GM10847 (cell line): ENCODE results near the gene DCBLD2.

ENCODE experiments used
- POLR2A ChIP-seq: IDR thresholded peaks from 2 replicates; pipeline ENCODE4 v1.6.1; 2011; ENCODE audit not compliant: insufficient read length; ENCODE audit errors: extremely low read depth

Gene DCBLD2

DNA sequence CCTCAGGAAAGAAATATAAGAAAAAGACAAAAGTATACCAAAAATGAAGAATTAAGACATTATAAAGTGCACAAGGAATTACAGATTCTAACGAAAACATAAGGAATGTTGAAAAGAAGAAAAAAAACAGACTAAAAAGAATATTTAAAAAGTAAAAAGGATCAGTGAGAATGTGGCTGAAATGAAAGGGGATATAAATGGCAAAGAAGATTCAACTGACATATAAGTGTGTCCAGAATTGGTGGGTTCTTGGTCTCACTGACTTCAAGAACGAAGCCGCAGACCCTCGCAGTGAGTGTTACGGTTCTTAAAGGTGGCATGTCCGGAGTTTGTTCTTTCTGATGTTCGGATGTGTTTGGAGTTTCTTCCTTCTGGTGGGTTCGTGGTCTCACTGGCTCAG is 44.8 kb downstream of the DCBLD2 start:
- no peak for TF ChIP-seq POLR2A

DNA sequence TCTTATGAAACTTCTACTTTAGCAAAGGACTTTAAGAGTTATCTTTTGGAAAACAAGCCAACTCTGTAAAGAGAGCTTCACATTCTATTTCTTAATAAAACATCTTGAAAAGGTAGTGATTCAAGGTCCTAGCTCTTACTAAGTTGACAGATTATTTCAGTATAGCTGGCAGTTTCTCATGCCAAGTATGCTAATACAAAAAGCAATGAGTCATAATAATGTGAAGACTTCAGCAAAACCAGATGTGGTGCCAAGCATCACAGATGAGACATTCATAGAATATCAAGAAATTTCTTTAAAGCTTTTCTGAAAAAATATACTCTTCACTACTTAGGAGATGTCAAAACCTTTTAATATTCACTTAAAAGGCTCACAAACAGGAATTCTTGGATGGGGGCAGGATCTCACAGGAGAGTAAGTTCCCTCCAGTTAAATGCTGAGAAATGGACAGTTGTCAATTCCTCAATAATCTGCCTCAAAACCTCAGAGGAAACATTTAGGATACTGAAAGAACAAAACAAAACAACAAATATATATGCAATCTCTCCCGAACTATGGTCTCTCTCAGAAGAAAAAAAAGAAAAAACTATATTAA is 45.6 kb downstream of the DCBLD2 start:
- no peak for TF ChIP-seq POLR2A

DNA sequence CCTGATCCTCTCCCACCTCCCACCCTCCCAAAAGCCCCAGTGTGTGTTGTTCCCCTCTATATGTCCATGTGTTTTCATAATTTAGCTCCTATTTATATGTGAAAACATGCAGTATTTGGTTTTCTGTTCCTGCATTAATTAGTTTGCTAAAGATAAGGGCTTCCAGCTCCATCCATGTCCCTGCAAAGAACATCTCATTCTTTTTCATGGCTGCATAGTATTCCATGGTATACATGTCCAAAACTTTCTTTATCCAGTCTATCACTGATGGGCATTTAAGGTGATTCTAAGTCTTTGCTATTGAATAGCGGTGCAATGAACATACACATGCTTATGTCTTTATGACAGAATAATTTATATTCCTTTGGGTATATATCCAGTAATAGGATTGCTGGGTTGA is 53.4 kb downstream of the DCBLD2 start:
- no peak for TF ChIP-seq POLR2A

DNA sequence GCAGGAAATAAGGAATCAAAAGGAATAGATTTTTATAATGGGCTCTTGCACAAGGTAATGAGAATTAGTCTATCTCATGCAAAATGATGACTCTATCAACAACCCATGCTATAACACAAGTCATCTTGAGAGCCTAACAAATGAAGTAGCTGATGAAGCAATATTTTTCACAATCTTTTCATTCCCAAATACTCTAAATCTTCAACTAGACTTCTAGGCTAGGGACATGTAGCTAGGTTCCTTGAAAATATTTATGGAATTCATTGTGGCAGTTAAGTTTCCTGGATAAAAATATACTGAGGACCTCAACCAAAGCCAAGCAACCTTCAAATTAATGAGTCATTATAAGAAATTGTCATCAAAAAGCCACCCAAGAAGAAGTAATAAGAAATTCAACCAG is 55.4 kb downstream of the DCBLD2 start:
- no peak for TF ChIP-seq POLR2A

DNA sequence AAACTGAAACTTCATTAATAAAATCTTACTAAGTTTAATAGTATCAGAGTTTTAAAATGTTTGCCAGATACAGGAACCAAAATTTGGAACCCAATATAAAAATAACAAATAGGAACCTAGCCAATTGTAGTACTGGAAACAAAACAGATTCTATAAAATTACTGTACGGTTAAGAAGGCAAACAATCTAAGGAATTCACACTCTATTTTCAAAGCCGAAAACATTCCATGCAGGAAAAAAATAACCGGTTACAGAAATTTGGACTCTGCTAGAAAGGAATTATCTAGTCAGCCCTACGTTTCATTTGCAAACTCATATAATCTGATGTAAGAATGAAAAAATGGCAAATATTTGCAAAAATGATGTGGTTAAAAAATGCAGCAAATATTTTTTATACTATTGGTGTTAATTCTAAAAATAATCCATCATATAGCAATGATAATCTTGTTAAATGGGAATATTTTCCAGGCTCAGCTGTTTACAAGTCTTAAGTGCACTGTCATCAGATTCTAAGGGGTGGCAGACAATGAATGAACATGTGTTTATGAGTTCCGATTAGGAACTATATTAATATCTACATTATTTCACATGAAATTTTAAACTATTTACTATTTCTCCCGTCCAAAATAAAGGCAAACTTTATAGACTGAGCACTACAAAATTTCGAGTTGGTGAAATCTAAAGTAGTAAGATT is 58.1 kb downstream of the DCBLD2 start:
- no peak for TF ChIP-seq POLR2A

DNA sequence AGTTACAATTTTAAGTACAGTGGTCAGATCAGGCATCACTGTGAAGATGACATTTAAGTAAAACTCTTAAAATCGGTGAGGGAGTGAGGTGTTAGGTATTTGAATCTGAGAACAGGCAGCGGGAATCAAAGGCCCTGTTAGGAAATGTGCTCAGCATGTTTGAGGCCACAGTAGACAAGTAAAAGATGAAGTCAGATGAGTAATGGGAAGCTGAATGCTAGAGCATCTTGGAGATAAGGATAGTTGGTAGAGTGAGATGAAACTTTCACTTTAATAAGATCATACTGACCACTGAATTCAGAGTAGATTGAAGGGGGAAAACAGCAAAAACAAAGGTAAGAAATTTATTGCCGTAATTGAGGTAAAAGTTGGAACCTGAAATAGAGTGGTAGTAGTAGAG is 61.6 kb downstream of the DCBLD2 start:
- TF ChIP-seq POLR2A = no peak

DNA sequence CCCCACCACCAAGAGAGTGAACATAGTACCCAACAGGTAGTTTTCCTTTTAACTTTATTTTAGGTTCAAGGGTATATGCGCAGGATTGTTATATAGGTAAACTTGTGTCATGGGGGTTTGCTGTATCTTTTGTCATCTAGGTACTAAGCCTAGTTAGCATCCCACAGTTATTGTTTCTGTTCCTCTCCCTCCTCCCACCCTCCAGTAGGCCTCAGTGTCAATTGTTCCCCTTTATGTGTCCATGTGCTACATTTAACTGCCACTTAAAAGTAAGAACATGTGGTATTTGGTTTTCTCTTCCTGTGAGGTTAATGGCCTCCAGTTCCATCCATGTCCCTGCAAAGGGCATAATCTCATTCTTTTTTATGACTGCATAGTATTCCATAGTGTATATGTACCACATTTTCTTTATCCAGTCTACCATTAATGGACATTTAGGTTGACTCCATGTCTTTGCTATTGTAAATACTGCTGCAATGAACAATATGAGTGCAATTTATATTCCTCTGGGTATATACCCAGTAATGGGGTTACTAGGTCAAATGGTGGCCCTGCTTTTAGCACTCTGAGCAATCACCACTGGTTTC is 72.2 kb downstream of the DCBLD2 start:
- no peak for TF ChIP-seq POLR2A

DNA sequence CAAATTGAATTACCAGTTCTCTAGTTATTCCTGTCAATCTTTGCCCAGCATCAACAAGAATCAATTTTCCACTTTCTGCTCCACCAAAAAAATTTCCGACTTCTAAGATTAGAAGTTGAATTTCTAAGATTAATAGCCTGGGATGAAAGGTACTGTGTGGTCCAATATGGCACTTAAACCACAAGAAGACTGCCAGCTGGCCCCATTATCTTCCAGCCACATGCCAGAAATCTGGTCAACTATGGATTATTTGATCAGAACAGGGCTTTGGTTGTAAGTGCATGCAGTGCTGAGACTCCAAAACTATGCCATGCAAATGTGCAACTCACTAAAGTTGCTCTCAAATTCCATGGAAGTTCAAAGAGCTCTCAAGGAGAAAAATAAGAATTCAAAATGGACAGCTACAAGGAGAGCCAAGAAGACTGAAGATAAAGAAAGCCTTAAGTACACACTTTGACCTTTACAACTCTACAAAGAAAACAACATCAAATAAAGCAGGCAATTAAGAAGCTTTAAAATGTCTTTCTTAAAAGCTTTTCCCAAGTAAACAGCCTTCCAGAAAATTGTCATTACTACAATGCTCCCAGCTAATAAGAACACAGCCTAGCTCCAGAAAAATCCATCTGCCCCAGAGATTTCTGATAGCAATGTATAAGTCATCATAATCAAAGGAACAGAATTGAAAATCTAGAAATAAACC is 74.1 kb downstream of the DCBLD2 start:
- no peak for TF ChIP-seq POLR2A

DNA sequence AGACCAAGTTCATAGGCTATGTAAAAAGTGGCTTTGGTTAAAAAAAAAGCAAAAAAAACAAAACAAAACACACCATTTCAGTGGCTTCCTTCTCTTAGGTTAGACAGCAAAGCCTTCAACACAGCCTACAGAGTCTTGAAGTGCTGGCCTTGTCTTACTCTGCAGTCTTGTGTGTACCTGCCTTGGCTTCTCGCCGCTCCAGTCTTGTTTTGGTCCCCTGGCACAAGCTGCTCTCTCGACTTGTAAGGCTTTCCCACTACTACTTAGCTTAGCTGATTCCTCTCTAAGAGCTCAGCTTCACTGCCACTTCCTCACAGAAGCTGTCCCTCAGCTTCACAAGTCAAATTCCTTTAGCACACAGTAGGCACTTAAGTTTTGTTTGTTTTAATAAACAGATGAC is 75.4 kb downstream of the DCBLD2 start:
- TF ChIP-seq POLR2A = no peak

DNA sequence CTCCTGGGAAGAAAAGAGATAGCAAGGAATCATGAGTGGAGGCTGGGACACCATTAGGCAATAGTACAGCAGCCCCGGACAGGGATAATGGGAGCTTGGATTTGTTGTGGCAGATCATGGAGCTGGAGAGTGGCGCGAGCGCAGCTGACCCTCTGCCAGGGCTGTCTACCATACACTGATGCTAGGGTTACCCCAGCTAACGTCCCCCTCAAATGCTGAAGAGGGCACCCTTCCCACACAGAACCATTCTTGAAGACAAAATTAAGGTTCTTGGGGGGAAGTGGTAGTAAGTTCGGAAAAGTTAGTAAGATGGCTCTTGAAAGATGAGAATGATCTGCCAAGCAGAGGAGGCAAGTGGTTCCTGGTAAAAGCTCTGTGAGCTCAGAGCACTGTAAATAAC is 77.2 kb downstream of the DCBLD2 start:
- no peak for TF ChIP-seq POLR2A

DNA sequence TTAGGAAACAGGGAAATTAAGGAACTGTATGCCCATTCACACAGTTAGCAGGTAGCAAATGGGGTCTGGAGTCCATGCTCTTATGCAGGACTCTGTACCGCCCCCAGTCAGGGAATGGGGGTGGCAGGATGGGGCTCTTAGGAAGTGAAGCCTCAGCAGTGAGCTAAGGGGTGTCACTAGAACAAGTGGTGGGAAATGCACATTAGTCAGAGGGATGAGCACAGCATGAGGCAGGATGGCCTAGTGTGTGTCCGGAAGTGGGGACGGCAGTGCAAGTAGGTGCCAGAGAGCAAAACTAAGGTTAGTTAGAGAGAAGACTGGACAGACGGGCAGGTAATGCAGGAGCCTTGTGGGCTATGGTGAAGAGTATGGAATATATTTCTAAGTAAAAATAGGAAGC is 77.7 kb downstream of the DCBLD2 start:
- no peak for TF ChIP-seq POLR2A

DNA sequence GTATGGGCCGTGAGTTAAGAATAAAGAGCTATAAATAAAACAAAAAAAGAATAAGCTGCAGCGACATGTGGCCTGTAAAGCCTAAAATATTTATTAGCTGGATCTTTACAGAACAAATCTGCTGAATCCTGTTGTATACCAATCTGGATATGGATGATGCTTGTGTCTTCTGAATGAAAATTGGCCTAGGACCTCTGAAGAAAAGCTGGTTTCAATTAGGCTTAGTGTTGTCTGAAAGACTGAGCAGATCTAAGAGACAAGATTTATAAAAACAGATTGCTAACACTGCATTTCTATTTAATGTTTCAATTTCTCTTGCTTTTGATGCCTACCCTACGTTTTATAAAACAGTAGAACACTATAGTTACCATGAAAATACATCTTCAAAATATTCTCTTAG is 80.4 kb downstream of the DCBLD2 start:
- TF ChIP-seq POLR2A = no peak

DNA sequence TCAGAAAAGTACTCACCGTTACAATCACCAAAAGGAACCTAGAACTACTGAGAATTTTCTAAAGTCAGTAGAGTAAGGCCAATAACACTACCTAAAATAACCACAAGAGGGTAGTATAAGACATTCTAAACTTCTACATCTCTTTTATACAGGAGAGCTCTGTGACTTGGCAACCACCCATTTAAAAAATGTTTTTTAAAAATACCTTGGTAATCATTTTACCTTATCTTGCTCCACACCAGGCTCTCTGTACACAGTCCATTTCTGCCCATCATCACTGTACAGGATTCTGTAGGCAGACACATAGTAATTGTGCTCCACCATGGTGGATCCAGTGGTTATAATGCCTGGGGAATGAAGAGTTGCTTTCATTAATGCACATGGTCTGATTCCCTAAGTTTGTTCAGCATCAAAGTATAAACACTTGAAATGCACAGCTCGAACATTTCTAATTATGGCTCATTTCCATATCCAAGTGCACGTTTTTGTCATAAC is 83.9 kb downstream of the DCBLD2 start:
- no peak for TF ChIP-seq POLR2A

DNA sequence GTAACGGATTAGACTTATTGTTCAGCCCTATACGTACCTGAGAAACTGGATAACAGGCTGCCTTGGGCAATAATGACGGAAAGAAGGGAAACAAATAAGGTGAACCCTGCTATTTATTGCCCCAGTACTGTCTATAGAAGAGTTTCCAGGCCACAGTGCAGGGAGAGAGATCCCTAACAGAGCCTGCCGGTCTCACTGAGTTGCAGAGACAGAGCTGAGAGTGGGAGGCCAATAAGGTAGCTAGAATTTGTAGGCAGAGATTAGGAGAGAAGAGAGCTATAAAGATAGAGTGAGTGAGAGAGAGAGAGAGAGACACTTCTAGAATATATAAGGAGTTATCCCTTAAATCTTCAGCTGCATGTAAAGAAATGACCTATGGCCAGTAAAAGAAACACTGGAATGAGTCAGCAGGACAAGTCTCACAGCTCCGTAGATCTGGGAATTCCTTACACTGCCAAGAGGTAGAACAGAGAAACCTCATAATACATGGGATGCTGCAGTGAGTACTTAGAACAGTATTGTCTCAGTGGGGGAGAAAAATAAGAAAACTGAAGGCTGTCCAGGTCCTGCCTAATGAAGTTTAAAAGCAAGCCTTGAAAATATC is 86.6 kb downstream of the DCBLD2 start:
- TF ChIP-seq POLR2A = no peak

DNA sequence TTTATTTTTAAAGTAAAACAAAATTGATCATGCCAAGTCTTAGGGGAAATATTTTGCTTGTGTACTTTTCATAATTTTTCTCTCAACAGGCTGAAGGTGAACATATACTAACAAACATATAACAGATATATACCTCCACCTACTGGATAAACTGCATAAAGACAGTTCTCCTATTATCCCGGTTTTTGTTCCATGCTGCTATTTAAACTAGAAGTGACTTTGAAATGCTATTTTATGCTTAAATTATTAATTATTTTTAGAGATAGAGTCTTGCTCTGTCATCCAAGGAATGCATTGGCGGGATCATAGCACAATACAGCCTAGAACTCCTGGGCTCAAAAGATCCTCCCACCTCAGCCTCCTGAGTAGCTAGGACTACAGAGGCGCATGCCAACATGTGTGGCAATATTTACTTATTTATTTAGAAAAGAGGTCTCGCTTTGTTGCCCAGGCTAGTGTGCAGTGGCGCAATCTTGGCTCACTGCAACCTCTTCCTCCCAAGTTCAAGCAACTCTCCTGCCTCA is 88.6 kb downstream of the DCBLD2 start:
- TF ChIP-seq POLR2A = no peak
